Hepatocyte (in vitro differentiated cells): ENCODE measurements around the gene PDE4B. TPM values are rescaled to one million over a fixed set of nuclear protein-coding genes. Genes with fewer than 3 reads are reported as not detected.

ENCODE experiments used
- DNase-seq: peaks from one replicate; pipeline ENCODE4 v3.0.0-alpha.2; 2016; ENCODE audit warnings: low spot score
- H2AFZ ChIP-seq: fragments of 200-600 bp; sonication (generic); 2 replicates; pipeline ENCODE4 v1.6.0; 2016; ENCODE audit warnings: antibody characterized with exemption, mild to moderate bottlenecking
- H3K27ac ChIP-seq: fragments of 200-600 bp; sonication (generic); 2 replicates; pipeline ENCODE4 v1.5.1; 2016; ENCODE audit warnings: mild to moderate bottlenecking
- H3K27me3 ChIP-seq: fragments of 200-600 bp; sonication (generic); 2 replicates; pipeline ENCODE4 v1.6.1; 2016
- H3K36me3 ChIP-seq: fragments of 200-600 bp; sonication (generic); replicated peaks from 2 replicates; pipeline ENCODE4 v1.5.1; 2016; ENCODE audit warnings: low read depth; ENCODE audit not compliant: insufficient read depth
- H3K4me1 ChIP-seq: fragments of 200-600 bp; sonication (generic); 2 replicates; pipeline ENCODE4 v1.5.1; 2016; ENCODE audit warnings: mild to moderate bottlenecking, moderate library complexity; ENCODE audit not compliant: insufficient read depth
- H3K4me2 ChIP-seq: fragments of 200-600 bp; sonication (generic); 2 replicates; pipeline ENCODE4 v1.6.0; 2016
- H3K4me3 ChIP-seq: fragments of 200-600 bp; sonication (generic); 2 replicates; pipeline ENCODE4 v1.5.1; 2016; ENCODE audit warnings: mild to moderate bottlenecking
- H3K79me2 ChIP-seq: fragments of 200-600 bp; sonication (generic); 2 replicates; pipeline ENCODE4 v1.6.0; 2017; ENCODE audit warnings: mild to moderate bottlenecking
- H3K9me2 ChIP-seq: fragments of 200-600 bp; sonication (generic); replicated peaks from 2 replicates; pipeline ENCODE4 v1.6.0; 2017; ENCODE audit warnings: mild to moderate bottlenecking; ENCODE audit not compliant: insufficient read depth
- H3K9me3 ChIP-seq: fragments of 200-600 bp; sonication (generic); 2 replicates; pipeline ENCODE4 v1.5.1; 2016; ENCODE audit warnings: low read depth, mild to moderate bottlenecking
- H4K20me1 ChIP-seq: fragments of 200-600 bp; sonication (generic); 2 replicates; pipeline ENCODE4 v1.6.0; 2016; ENCODE audit warnings: mild to moderate bottlenecking; ENCODE audit not compliant: insufficient read depth, poor library complexity, severe bottlenecking
- EZH2 ChIP-seq: fragments of 200-600 bp; sonication (generic); IDR thresholded peaks from 2 replicates; pipeline ENCODE4 v1.6.1; 2016; ENCODE audit warnings: antibody characterized with exemption, mild to moderate bottlenecking, borderline replicate concordance
- EZH2phosphoT487 ChIP-seq: fragments of 200-600 bp; sonication (generic); IDR thresholded peaks from one replicate; pipeline ENCODE4 v1.6.1; 2018; ENCODE audit warnings: antibody characterized with exemption, mild to moderate bottlenecking, low read depth, moderate library complexity; ENCODE audit not compliant: unreplicated experiment, severe bottlenecking
- WGBS: methylation state at CpG from one replicate; pipeline ENCODE4 v1.1.6; 2016; ENCODE audit warnings: low lambda C conversion rate; ENCODE audit errors: missing lambda C conversion rate; 5-methylcytosine and 5-hydroxymethylcytosine counted together
- polyA plus RNA-seq: library from polyadenylated mRNA; unstranded; fragments of >200 nt; fragmentation: Nextera tagmentation; extraction: Ambion mirVana; gene quantifications from 2 replicates; pipeline ENCODE4 v1.2.1, GENCODE V29; 2016
- total RNA-seq: library from RNA; depleted of rRNA; stranded (reverse); fragments of >200 nt; gene quantifications from 2 replicates; pipeline ENCODE4 v1.2.3, GENCODE V29; 2014
- TF ChIP-seq, protein P1 (sequence below): fragments of 200-600 bp; sonication (generic); IDR thresholded peaks from 2 replicates; pipeline ENCODE4 v1.5.1; 2016; ENCODE audit warnings: antibody characterized with exemption, mild to moderate bottlenecking; ENCODE audit not compliant: poor library complexity

PDE4B gene
- total and polyA plus RNA-seq, 2 experiments from 2014 or later = 1.8 to 3.4 TPM

DNA sequence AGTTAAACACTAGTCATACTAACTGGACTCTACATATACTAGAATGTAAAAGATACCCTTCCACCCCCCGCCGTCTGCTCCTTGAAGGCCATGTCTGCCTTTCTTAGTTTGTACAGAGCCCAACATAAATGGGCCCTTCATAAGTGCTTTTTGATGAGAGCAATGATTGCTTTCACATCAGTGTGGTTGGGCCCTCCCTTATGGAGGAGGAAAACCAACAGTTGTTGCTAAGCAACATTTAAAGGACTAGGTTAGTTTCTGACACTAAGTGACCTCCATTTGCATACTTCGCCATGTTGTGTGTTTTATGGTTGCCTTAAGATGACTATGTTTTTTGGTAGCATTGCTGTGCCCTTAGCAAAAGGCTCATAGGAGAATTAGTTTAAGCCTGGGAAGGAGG lies 559.2 kb downstream of the PDE4B start:
- no peak for DNase-seq
- Histone ChIP-seq H3K27me3 (no peaks in the 10 kb centered on the region), H3K79me2 (no peaks in the 10 kb centered on the region), H3K4me1 (no peaks in the 10 kb centered on the region), H3K9me3 (no peaks in the 10 kb centered on the region), H3K4me3 (no peak overlapping the region), H2AFZ (no peak overlapping the region), H3K27ac (no peak overlapping the region), H3K36me3 (no peaks in the 10 kb centered on the region), H3K9me2 (no peaks in the 10 kb centered on the region), H4K20me1 (no peaks in the 10 kb centered on the region), H3K4me2 (no peak overlapping the region)
- no peak for TF ChIP-seq EZH2phosphoT487
- no peak for TF ChIP-seq EZH2
- TF ChIP-seq, protein P1, sequence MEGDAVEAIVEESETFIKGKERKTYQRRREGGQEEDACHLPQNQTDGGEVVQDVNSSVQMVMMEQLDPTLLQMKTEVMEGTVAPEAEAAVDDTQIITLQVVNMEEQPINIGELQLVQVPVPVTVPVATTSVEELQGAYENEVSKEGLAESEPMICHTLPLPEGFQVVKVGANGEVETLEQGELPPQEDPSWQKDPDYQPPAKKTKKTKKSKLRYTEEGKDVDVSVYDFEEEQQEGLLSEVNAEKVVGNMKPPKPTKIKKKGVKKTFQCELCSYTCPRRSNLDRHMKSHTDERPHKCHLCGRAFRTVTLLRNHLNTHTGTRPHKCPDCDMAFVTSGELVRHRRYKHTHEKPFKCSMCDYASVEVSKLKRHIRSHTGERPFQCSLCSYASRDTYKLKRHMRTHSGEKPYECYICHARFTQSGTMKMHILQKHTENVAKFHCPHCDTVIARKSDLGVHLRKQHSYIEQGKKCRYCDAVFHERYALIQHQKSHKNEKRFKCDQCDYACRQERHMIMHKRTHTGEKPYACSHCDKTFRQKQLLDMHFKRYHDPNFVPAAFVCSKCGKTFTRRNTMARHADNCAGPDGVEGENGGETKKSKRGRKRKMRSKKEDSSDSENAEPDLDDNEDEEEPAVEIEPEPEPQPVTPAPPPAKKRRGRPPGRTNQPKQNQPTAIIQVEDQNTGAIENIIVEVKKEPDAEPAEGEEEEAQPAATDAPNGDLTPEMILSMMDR = no peak
- 90% methylated on average over 3 of the region's 3 CpGs for WGBS

DNA sequence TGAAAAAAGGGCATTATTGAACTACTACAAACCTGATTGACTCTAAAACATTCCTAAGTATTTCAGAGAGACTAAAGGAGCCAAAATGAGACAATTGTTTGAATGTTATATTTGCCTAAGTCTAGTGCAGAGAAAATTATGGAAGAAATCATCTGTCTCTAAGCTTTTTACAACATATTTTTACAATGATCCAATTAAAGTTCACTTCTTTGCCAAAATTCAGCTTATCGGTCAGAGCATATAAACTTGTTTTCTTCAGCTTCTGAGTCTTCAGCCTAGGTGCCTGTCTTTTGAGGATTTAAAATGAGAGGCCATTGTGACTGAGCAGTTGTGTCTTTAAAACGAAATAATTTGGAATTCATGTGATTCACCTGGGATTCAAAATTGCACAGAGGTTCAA lies 560.1 kb downstream of the PDE4B start:
- H3K4me1 ChIP-seq = no peaks in the 10 kb centered on the region
- no peaks in the 10 kb centered on the region for H3K9me2 ChIP-seq
- no peak overlapping the region for H3K27ac ChIP-seq
- H3K4me2 ChIP-seq = no peak overlapping the region
- no peaks in the 10 kb centered on the region for H3K9me3 ChIP-seq
- H4K20me1 ChIP-seq = no peaks in the 10 kb centered on the region
- no peak for DNase-seq
- H3K27me3 ChIP-seq = no peaks in the 10 kb centered on the region
- TF ChIP-seq EZH2phosphoT487 = no peak
- no peak for TF ChIP-seq EZH2
- TF ChIP-seq, protein P1 = no peak
- H3K79me2 ChIP-seq = no peaks in the 10 kb centered on the region
- 60% methylated on average over 2 of the region's 2 CpGs for WGBS
- no peak overlapping the region for H2AFZ ChIP-seq
- no peak overlapping the region for H3K4me3 ChIP-seq
- no peaks in the 10 kb centered on the region for H3K36me3 ChIP-seq

DNA sequence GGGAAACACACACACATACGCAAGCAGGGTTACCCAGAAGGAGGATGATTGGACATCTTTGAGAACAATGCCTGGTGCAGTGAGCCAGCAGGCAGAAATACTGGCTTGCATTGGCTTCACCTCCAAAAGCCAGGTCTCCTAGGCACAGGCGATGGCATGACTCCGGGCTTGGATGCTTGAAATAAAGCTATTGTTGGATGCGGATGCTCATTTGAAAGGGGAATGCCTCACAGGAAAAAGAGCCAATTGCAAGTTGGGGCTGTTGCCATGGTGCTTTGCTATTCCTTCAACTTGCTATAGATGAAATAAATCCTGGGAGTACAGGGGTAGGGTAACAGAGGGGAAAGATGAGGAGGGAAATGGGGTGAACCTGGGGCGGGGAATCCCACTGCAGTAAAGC lies 560.6 kb downstream of the PDE4B start:
- H3K36me3 ChIP-seq = no peaks in the 10 kb centered on the region
- H3K79me2 ChIP-seq = no peaks in the 10 kb centered on the region
- no peaks in the 10 kb centered on the region for H3K27me3 ChIP-seq
- no peaks in the 10 kb centered on the region for H3K4me1 ChIP-seq
- no peak overlapping the region for H3K4me3 ChIP-seq
- 82% methylated on average over 5 of the region's 5 CpGs for WGBS
- no peak overlapping the region for H3K27ac ChIP-seq
- TF ChIP-seq EZH2 (no peak), EZH2phosphoT487 (no peak)
- TF ChIP-seq, protein P1 = no peak
- H4K20me1 ChIP-seq = no peaks in the 10 kb centered on the region
- no peak overlapping the region for H2AFZ ChIP-seq
- no peak for DNase-seq
- no peaks in the 10 kb centered on the region for H3K9me2 ChIP-seq
- H3K4me2 ChIP-seq = no peak overlapping the region
- no peaks in the 10 kb centered on the region for H3K9me3 ChIP-seq
